ENCODE measurements around the gene DCLK2. TPM values are rescaled to one million over a fixed set of nuclear protein-coding genes. Genes with fewer than 3 reads are reported as not detected.

Gene DCLK2
- total and polyA plus RNA-seq, 2 donors from 2014 or later = 2.6 to 3.4 TPM

GRCh38 chr4:150051111-150051510 is 27.1 kb upstream of the DCLK2 start:
- FAIRE-seq (no peak), DNase-seq (no peak)
- no peak for TF ChIP-seq CTCF (IDR thresholded peaks at IDR 0.05; ENCODE audit: borderline replicate concordance, extremely low read depth, insufficient read depth)
- Histone ChIP-seq H3K4me1 (ENCODE audit: control insufficient read depth in 2 of 3, insufficient read depth in 2 of 3, low read depth in 1 of 3, low read length in 3 of 3) (no peaks in the 10 kb centered on the region), H3K9ac (ENCODE audit: low read length in 3 of 3) (no peak overlapping the region), H3K27ac (ENCODE audit: low read depth in 2 of 2, low read length in 2 of 2) (no peak overlapping the region), H3K4me3 (ENCODE audit: low read length in 3 of 3) (no peak overlapping the region), H3K36me3 (ENCODE audit: control insufficient read depth in 2 of 3, insufficient read depth in 3 of 3, low read length in 3 of 3) (no peaks in the 10 kb centered on the region), H3K9me3 (ENCODE audit: control insufficient read depth in 2 of 3, insufficient read depth in 1 of 3, low read length in 3 of 3) (peaks cover 0 to 3% (median 0%) of the 10 kb centered on the region in 3 donors), H3K27me3 (ENCODE audit: control insufficient read depth, insufficient read depth, low read length) (no peaks in the 10 kb centered on the region)
- intact Hi-C loops (cut with DNase I) = no loop called here

GRCh38 chr4:150055467-150055866 is 22.8 kb upstream of the DCLK2 start:
- intact Hi-C loops (cut with DNase I) = no loop called here
- Histone ChIP-seq H3K4me3 (ENCODE audit: low read length in 3 of 3) (no peak overlapping the region), H3K9me3 (ENCODE audit: control insufficient read depth in 2 of 3, insufficient read depth in 1 of 3, low read length in 3 of 3) (peaks cover 0 to 3% (median 0%) of the 10 kb centered on the region in 3 donors), H3K27ac (ENCODE audit: low read depth in 2 of 2, low read length in 2 of 2) (no peak overlapping the region), H3K36me3 (ENCODE audit: control insufficient read depth in 2 of 3, insufficient read depth in 3 of 3, low read length in 3 of 3) (no peaks in the 10 kb centered on the region), H3K9ac (ENCODE audit: low read length in 3 of 3) (no peak overlapping the region), H3K27me3 (ENCODE audit: control insufficient read depth, insufficient read depth, low read length) (no peaks in the 10 kb centered on the region), H3K4me1 (ENCODE audit: control insufficient read depth in 2 of 3, insufficient read depth in 2 of 3, low read depth in 1 of 3, low read length in 3 of 3) (no peaks in the 10 kb centered on the region)
- FAIRE-seq (no peak), DNase-seq (no peak)
- TF ChIP-seq CTCF (IDR thresholded peaks at IDR 0.05; ENCODE audit: borderline replicate concordance, extremely low read depth, insufficient read depth) = no peak

- intact Hi-C loops (cut with DNase I) = no loop called here
- no peaks in the 10 kb centered on the region for H3K27me3 ChIP-seq (ENCODE audit: control insufficient read depth, insufficient read depth, low read length)
- H3K9me3 ChIP-seq (ENCODE audit: control insufficient read depth in 2 of 3, insufficient read depth in 1 of 3, low read length in 3 of 3) = peaks cover 0 to 3% (median 0%) of the 10 kb centered on the region in 3 donors
- H3K9ac ChIP-seq (ENCODE audit: low read length in 3 of 3) = no peak overlapping the region
- no peaks in the 10 kb centered on the region for H3K4me1 ChIP-seq (ENCODE audit: control insufficient read depth in 2 of 3, insufficient read depth in 2 of 3, low read depth in 1 of 3, low read length in 3 of 3)
- no peak for TF ChIP-seq CTCF (IDR thresholded peaks at IDR 0.05; ENCODE audit: borderline replicate concordance, extremely low read depth, insufficient read depth)
- DNase-seq (no peak), FAIRE-seq (no peak)
- no peak overlapping the region for H3K27ac ChIP-seq (ENCODE audit: low read depth in 2 of 2, low read length in 2 of 2)
- no peak overlapping the region for H3K4me3 ChIP-seq (ENCODE audit: low read length in 3 of 3)
- no peaks in the 10 kb centered on the region for H3K36me3 ChIP-seq (ENCODE audit: control insufficient read depth in 2 of 3, insufficient read depth in 3 of 3, low read length in 3 of 3)
These were observed 21.7 kb upstream of the DCLK2 start for GRCh38 chr4:150056569-150056968.
